Putamen (tissue), 1 donor: ENCODE results near the gene CATSPERB.
"Not testable (repeated sequence)": the region's sequence is repeated elsewhere in the genome, so short reads cannot be mapped to it uniquely, and the experiment has no call there.

Experiments used
- DNase-seq: peaks from one replicate; pipeline ENCODE4 v3.0.0-alpha.2; 2016; ENCODE audit warnings: low spot score

Gene CATSPERB

GRCh38 chr14:91667101-91667500 lies 64.8 kb downstream of the CATSPERB start:
- not testable (repeated sequence) for DNase-seq

GRCh38 chr14:91660790-91661189 lies 71.1 kb downstream of the CATSPERB start:
- DNase-seq: no peak

GRCh38 chr14:91654836-91655235 lies 77.0 kb downstream of the CATSPERB start:
- no peak for DNase-seq

- DNase-seq: no peak
Observed at GRCh38 chr14:91653451-91653850, 78.4 kb downstream of the CATSPERB start.

GRCh38 chr14:91649930-91650329 lies 82.0 kb downstream of the CATSPERB start:
- DNase-seq: peak; percentile 12

- DNase-seq: no peak
Observed at GRCh38 chr14:91647856-91648255, 84.0 kb downstream of the CATSPERB start.

GRCh38 chr14:91636604-91637003 lies 95.3 kb downstream of the CATSPERB start:
- no peak for DNase-seq

GRCh38 chr14:91624757-91625156 lies 107.1 kb downstream of the CATSPERB start:
- DNase-seq: no peak

GRCh38 chr14:91614187-91614586 lies 117.7 kb downstream of the CATSPERB start:
- no peak for DNase-seq

- no peak for DNase-seq
Observed at GRCh38 chr14:91613459-91614112, 118.3 kb downstream of the CATSPERB start.

GRCh38 chr14:91611528-91611927 lies 120.4 kb downstream of the CATSPERB start:
- DNase-seq: no peak

- DNase-seq: no peak
Observed at GRCh38 chr14:91609161-91609560, 122.7 kb downstream of the CATSPERB start.

GRCh38 chr14:91607322-91608047 lies 124.4 kb downstream of the CATSPERB start:
- DNase-seq: no peak

- DNase-seq: no peak
Observed at GRCh38 chr14:91606851-91607250, 125.0 kb downstream of the CATSPERB start.

GRCh38 chr14:91604611-91605010 lies 127.3 kb downstream of the CATSPERB start:
- DNase-seq: not testable (repeated sequence)

GRCh38 chr14:91599994-91600393 lies 131.9 kb downstream of the CATSPERB start:
- no peak for DNase-seq

- no peak for DNase-seq
Observed at GRCh38 chr14:91595736-91596135, 136.2 kb downstream of the CATSPERB start.

- not testable (repeated sequence) for DNase-seq
Observed at GRCh38 chr14:91593957-91594356, 137.9 kb downstream of the CATSPERB start.

GRCh38 chr14:91586410-91586809 lies 145.5 kb downstream of the CATSPERB start:
- DNase-seq: no peak

- DNase-seq: no peak
Observed at GRCh38 chr14:91585856-91586255, 146.0 kb downstream of the CATSPERB start.

GRCh38 chr14:91582761-91583160 lies 149.1 kb downstream of the CATSPERB start:
- no peak for DNase-seq

GRCh38 chr14:91580876-91581577 lies 150.9 kb downstream of the CATSPERB start:
- DNase-seq: no peak

GRCh38 chr14:91577632-91578233 lies 154.2 kb downstream of the CATSPERB start:
- no peak for DNase-seq
